WTC11 (cell line): Measurements from ENCODE around the gene CDK6.

ENCODE experiments used
- CTCF ChIP-seq: fragments of 200-600 bp; IDR thresholded peaks from 2 replicates; pipeline ENCODE4 v1.8.0; 2022; ENCODE audit warnings: antibody characterized with exemption
- E2F1 ChIP-seq: sonication (generic); formaldehyde crosslinking; IDR thresholded peaks from 2 replicates; pipeline ENCODE4 v1.8.0; 2022; ENCODE audit warnings: mild to moderate bottlenecking, missing genetic modification reagents
- E2F4 ChIP-seq: sonication (generic); formaldehyde crosslinking; IDR thresholded peaks from 2 replicates; pipeline ENCODE4 v1.8.1; 2022; ENCODE audit warnings: low read depth, mild to moderate bottlenecking, moderate library complexity, missing genetic modification reagents, borderline replicate concordance
- ESRRA ChIP-seq: sonication (generic); formaldehyde crosslinking; IDR thresholded peaks from 2 replicates; pipeline ENCODE4 v1.8.1; 2022; ENCODE audit warnings: mild to moderate bottlenecking, missing genetic modification reagents, borderline replicate concordance
- HMGXB4 ChIP-seq: sonication (generic); formaldehyde crosslinking; IDR thresholded peaks from 2 replicates; pipeline ENCODE4 v1.8.1; 2023; ENCODE audit warnings: mild to moderate bottlenecking, moderate library complexity, missing genetic modification reagents
- MAX ChIP-seq: sonication (generic); formaldehyde crosslinking; IDR thresholded peaks from 2 replicates; pipeline ENCODE4 v1.8.0; 2022; ENCODE audit warnings: mild to moderate bottlenecking, missing genetic modification reagents
- MLX ChIP-seq: sonication (generic); formaldehyde crosslinking; IDR thresholded peaks from 2 replicates; pipeline ENCODE4 v1.8.1; 2023; ENCODE audit warnings: mild to moderate bottlenecking, missing genetic modification reagents, moderate library complexity
- RELA ChIP-seq: sonication (generic); formaldehyde crosslinking; IDR thresholded peaks from 2 replicates; pipeline ENCODE4 v1.8.1; 2022; ENCODE audit warnings: missing genetic modification reagents, mild to moderate bottlenecking, borderline replicate concordance
- SP1 ChIP-seq: sonication (generic); formaldehyde crosslinking; conservative IDR thresholded peaks from 2 replicates; pipeline ENCODE4 v1.8.1; 2022; ENCODE audit warnings: missing genetic modification reagents
- TCF7 ChIP-seq: sonication (generic); formaldehyde crosslinking; IDR thresholded peaks from 2 replicates; pipeline ENCODE4 v1.8.0; 2022; ENCODE audit warnings: mild to moderate bottlenecking, low read depth, missing genetic modification reagents, moderate library complexity
- TEAD4 ChIP-seq: sonication (generic); formaldehyde crosslinking; IDR thresholded peaks from 2 replicates; pipeline ENCODE4 v1.8.0; 2022; ENCODE audit warnings: mild to moderate bottlenecking, missing genetic modification reagents
- TP53 ChIP-seq: sonication (generic); formaldehyde crosslinking; IDR thresholded peaks from 2 replicates; pipeline ENCODE4 v1.8.1; 2023; ENCODE audit warnings: mild to moderate bottlenecking, missing genetic modification reagents
- USF2 ChIP-seq: sonication (generic); formaldehyde crosslinking; IDR thresholded peaks from 2 replicates; pipeline ENCODE4 v1.8.1; 2023; ENCODE audit warnings: mild to moderate bottlenecking, missing genetic modification reagents, moderate library complexity
- ZBTB43 ChIP-seq: sonication (generic); formaldehyde crosslinking; IDR thresholded peaks from 2 replicates; pipeline ENCODE4 v1.8.1; 2023; ENCODE audit warnings: mild to moderate bottlenecking, missing genetic modification reagents

- TF ChIP-seq CTCF (no peak), E2F1 (CRISPR knock-in tag) (no peak), TCF7 (no peak), MAX (CRISPR knock-in tag) (no peak), RELA (CRISPR knock-in tag) (no peak), TEAD4 (CRISPR knock-in tag) (no peak), USF2 (no peak), MLX (CRISPR knock-in tag) (no peak), SP1 (CRISPR knock-in tag) (no peak), HMGXB4 (CRISPR knock-in tag) (no peak), ZBTB43 (no peak), TP53 (CRISPR knock-in tag) (no peak), ESRRA (CRISPR knock-in tag) (no peak), E2F4 (CRISPR knock-in tag) (no peak)
Measured at GRCh38 chr7:92706563-92706962, 129.8 kb downstream of the CDK6 start.
